Common myeloid progenitor, CD34-positive (primary cell): ENCODE results near the gene SEC61A2.

Experiments used
- CTCF ChIA-PET: fragments of 350-600 bp; sonication (Branson Sonifier 250); formaldehyde crosslinking; loops from one replicate; lab custom pipeline; 2021; ENCODE audit warnings: antibody characterized with exemption; lab: Charles Lee
- POLR2A ChIA-PET: fragments of 350-600 bp; sonication (Branson Sonifier 250); formaldehyde crosslinking; loops from one replicate; lab custom pipeline; 2021; ENCODE audit warnings: antibody characterized with exemption; lab: Charles Lee
- DNase-seq, 3 donors: peaks; one replicate each; pipeline versions ENCODE4 v3.0.0 to v3.0.0-alpha.2; 2013
- H3K27ac ChIP-seq, 2 experiments: 1 replicate in 1 of 2; 2 replicates in 1 of 2; pipeline ENCODE4 v1.7.0; 2013; ENCODE audit warnings: inconsistent platforms in 2 of 2, low read length in 2 of 2, mild to moderate bottlenecking in 2 of 2, low read depth in 1 of 2, moderate library complexity in 1 of 2; ENCODE audit not compliant: severe bottlenecking in 2 of 2, insufficient read depth in 1 of 2, poor library complexity in 1 of 2
- H3K27me3 ChIP-seq, 5 experiments: replicated peaks in 2 of 5; 1 replicate in 3 of 5; 2 replicates in 2 of 5; pipeline versions ENCODE4 v1.6.1 to v1.7.0; 2013; ENCODE audit warnings: low read length in 4 of 5, mild to moderate bottlenecking in 2 of 5, moderate library complexity in 2 of 5, inconsistent platforms in 1 of 5; ENCODE audit not compliant: insufficient read depth in 5 of 5, control insufficient read depth in 4 of 5
- H3K36me3 ChIP-seq, 4 experiments: 1 replicate in 2 of 4; 2 replicates in 2 of 4; pipeline versions ENCODE4 v1.6.1 to v1.7.0; 2013; ENCODE audit warnings: low read length in 3 of 4, control low read depth in 1 of 4, mild to moderate bottlenecking in 1 of 4; ENCODE audit not compliant: control insufficient read depth in 4 of 4, insufficient read depth in 4 of 4
- H3K4me1 ChIP-seq, 4 experiments: 1 replicate in 3 of 4; 2 replicates in 1 of 4; pipeline versions ENCODE4 v1.6.1 to v1.7.1; 2013; ENCODE audit warnings: low read length in 3 of 4, mild to moderate bottlenecking in 3 of 4, control low read depth in 1 of 4, inconsistent platforms in 1 of 4, moderate library complexity in 1 of 4; ENCODE audit not compliant: control insufficient read depth in 4 of 4, insufficient read depth in 4 of 4; ENCODE audit errors: control extremely low read depth in 1 of 4
- H3K4me3 ChIP-seq, 7 experiments: 1 replicate in 4 of 7; 2 replicates in 3 of 7; pipeline versions ENCODE4 v1.5.1 to v1.7.0; 2013; ENCODE audit warnings: mild to moderate bottlenecking in 7 of 7, low read length in 6 of 7, moderate library complexity in 6 of 7, inconsistent platforms in 2 of 7, low read depth in 2 of 7, control low read depth in 1 of 7; ENCODE audit not compliant: insufficient read depth in 4 of 7, control insufficient read depth in 1 of 7; ENCODE audit errors: extremely low read depth in 1 of 7
- H3K9me3 ChIP-seq, 5 experiments: 1 replicate in 4 of 5; 2 replicates in 1 of 5; pipeline versions ENCODE4 v1.6.1 to v1.7.1; 2013; ENCODE audit warnings: low read length in 4 of 5, mild to moderate bottlenecking in 2 of 5, inconsistent platforms in 1 of 5, low read depth in 1 of 5, moderate library complexity in 1 of 5; ENCODE audit not compliant: control insufficient read depth in 4 of 5, insufficient read depth in 2 of 5; ENCODE audit errors: control extremely low read depth in 1 of 5
- WGBS: methylation state at CpG from one replicate; pipeline ENCODE4 v1.1.5; 2013; ENCODE audit not compliant: insufficient coverage; 5-methylcytosine and 5-hydroxymethylcytosine counted together

Gene SEC61A2

DNA sequence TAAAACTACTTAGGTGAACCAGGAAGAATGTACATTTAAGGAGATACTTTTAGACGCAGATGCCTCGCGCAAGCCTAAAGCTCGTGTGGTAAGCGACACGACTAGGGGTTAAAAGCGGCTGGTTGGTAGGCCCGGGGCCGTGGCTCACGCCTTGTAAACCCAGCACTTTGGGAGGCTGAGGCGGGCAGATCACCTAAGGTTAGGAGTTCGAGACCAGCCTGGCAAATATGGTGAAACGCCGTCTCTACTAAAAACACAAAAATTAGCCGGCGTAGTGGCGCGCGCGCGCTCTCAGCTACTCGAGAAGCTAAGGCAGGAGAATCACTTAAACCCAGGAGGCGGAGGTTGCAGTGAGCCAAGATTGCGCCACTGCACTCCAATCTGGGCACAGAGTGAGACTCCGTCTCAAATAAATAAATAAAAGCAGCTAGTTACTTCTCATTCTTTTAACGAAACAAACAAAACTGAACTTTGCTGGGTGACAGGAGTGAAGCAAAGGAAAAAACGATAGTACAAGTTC is 65.3 kb downstream of the SEC61A2 start:
- DNase-seq: peak in 2 of 3 donors; percentile 39 to 55
- H3K36me3 ChIP-seq: peaks cover 3 to 20% (median 8%) of the 10 kb centered on the region in 4 experiments
- peak overlapping the region; percentile 94 to 96 for H3K27ac ChIP-seq
- POLR2A ChIA-PET: interaction anchor here (2.1 kb wide), 1 partner anchor 11 kb away, joined by 7 read pairs; no protein-coding TSS in a partner anchor
- peaks cover 14 to 46% (median 29%) of the 10 kb centered on the region in 4 experiments for H3K4me1 ChIP-seq
- WGBS: 18% methylated on average over 27 of the region's 27 CpGs
- no peaks in the 10 kb centered on the region for H3K9me3 ChIP-seq
- CTCF ChIA-PET: interaction anchor here (0.9 to 4.4 kb wide), 3 partner anchors 15 to 63 kb away, joined by 4 to 27 read pairs (median 11); no protein-coding TSS in a partner anchor
- H3K27me3 ChIP-seq: no peaks in the 10 kb centered on the region
- H3K4me3 ChIP-seq: peak overlapping the region in 6 of 7 experiments; percentile 87 to 100 (median 97)

DNA sequence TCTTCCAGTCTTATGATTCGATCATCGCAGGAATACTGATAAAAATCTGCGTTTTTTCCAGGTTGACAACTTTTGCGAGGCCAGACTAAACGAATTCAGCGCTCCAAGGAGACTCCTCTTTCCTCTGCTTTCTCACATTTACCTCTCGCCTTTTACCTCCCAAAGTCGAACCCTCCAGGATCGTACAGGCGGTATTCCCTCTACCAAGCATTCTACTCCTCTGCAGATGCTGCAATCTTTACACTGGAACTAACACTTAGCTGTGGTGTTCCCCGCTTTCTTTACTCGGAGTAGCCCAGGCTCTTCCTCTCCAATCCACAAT is 65.8 kb downstream of the SEC61A2 start:
- no peak for DNase-seq
- H3K4me1 ChIP-seq: peaks cover 14 to 46% (median 29%) of the 10 kb centered on the region in 4 experiments
- POLR2A ChIA-PET: interaction anchor here (0.6 to 2.1 kb wide), 4 partner anchors 12 to 153 kb away, joined by 3 to 7 read pairs (median 4); partner anchors contain the start of gene UPF2
- no peaks in the 10 kb centered on the region for H3K27me3 ChIP-seq
- H3K4me3 ChIP-seq: peak overlapping the region; percentile 66 to 100 (median 96)
- H3K36me3 ChIP-seq: peaks cover 4 to 21% (median 9%) of the 10 kb centered on the region in 4 experiments
- H3K9me3 ChIP-seq: no peaks in the 10 kb centered on the region
- 0% methylated on average over 12 of the region's 12 CpGs for WGBS
- peak overlapping the region; percentile 94 to 96 for H3K27ac ChIP-seq
- CTCF ChIA-PET: interaction anchor here (0.8 to 4.4 kb wide), 6 partner anchors 15 to 461 kb away, joined by 3 to 27 read pairs (median 4); no protein-coding TSS in a partner anchor

DNA sequence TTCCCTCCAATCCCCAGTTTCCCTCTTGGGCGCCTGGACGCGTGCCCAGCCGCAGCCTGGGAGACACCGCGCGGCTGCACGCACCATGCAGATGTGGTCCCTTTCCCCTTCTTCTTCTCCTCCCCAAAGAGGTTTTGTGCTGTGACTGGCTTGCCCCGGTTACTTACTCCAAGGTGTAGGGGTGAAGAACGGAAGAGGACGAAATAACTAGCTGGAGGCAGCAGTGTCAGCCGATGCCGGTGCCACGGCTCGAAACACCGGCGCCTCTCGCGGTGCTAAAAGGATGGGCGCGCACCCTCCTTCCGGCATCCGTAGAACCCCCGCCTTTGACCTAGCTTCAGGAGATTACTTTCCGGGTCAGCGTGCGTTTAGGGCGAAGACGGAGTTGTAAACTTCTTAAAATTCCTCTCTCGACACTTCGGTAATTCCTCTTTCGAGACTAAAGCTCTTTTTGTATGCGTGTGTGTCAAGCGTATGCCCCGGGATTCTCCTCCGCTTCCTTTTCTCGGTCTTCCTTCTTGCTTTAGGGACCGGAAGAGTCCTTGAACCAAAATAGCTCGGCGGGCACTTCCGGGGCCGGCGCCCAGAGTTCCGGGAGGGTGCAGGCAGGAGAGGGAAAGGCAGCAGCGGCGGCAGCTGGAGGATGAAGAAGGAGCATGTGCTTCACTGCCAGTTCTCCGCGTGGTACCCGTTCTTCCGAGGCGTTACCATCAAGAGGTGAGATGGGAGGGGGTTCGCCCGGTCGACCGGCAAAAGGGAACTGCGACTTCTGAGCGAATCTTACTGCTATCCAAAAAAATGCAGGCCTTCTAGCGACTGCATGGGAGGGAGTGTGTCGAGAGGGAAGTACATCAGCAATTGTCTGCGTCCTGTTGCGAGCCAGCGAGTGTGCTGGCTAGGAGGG is 66.4 kb downstream of the SEC61A2 start, which contains the start of the genes CDC123 and NUDT5:
CDC123 (plus strand) TSS at position 586 of the 904 bp plus-strand sequence; CDS start at position 644, 58 bp downstream.
NUDT5 (minus strand) TSS at position 289 of the 904 bp plus-strand sequence. CDS start 9,600 bp downstream, outside the sequence.
- Histone ChIP-seq H3K36me3 (peaks cover 4 to 25% (median 14%) of the 10 kb centered on the region in 4 experiments), H3K27me3 (no peaks in the 10 kb centered on the region), H3K4me1 (peaks cover 14 to 46% (median 29%) of the 10 kb centered on the region in 4 experiments), H3K9me3 (no peaks in the 10 kb centered on the region), H3K4me3 (peak within 1 kb of the TSS; percentile 66 to 100 (median 96)), H3K27ac (peak within 1 kb of the TSS; percentile 94 to 96)
- CTCF ChIA-PET: interaction anchor here (0.7 to 4.4 kb wide), 8 partner anchors 13 to 512 kb away, joined by 3 to 27 read pairs (median 4); no protein-coding TSS in a partner anchor
- WGBS: under 1% methylated on average over 50 of the region's 62 CpGs
- peak; percentile 88 to 95 (median 93) for DNase-seq
- POLR2A ChIA-PET: interaction anchor here (0.6 to 2.1 kb wide), 4 partner anchors 12 to 153 kb away, joined by 3 to 7 read pairs (median 4); partner anchors contain the start of gene UPF2

DNA sequence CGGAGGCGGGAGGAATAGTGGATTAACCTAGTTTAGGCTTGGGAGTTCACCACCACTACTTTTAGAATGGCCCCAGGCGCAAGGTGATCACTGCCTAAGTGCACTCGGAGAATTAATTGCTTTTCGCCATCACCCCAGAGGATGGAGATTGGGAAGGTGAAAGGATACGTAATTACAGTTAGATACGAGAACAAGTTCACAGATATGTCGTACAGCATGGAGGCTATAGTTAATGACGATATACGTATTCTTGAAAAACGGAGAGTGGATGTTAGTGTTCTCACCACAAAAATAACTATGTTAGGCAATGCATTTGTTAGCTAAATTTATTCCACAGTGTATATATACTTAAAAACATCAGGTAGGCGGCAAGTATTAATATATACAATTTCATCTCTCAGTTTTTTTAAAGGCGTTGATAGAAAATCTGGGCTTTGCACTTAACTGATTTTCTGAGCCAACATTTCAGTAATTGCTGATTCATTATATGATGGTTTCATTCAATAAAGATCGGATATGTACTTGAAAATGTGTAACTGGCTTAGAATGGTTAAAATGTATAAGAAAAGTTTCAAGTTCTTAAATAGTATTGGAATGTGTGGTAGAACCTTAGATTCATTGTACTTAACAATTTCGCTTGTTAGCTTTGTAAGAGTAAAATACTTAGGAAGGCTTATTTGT is 67.2 kb downstream of the SEC61A2 start:
- Histone ChIP-seq H3K27me3 (no peaks in the 10 kb centered on the region), H3K9me3 (no peaks in the 10 kb centered on the region), H3K4me1 (peaks cover 14 to 42% (median 29%) of the 10 kb centered on the region in 4 experiments), H3K4me3 (peak overlapping the region; percentile 66 to 100 (median 96)), H3K27ac (peak overlapping the region; percentile 94 to 96), H3K36me3 (peaks cover 4 to 33% (median 19%) of the 10 kb centered on the region in 4 experiments)
- no peak for DNase-seq
- ChIA-PET POLR2A (interaction anchor here (2.1 kb wide), 1 partner anchor 13 kb away, joined by 7 read pairs; no protein-coding TSS in a partner anchor), CTCF (interaction anchor here (0.7 to 4.4 kb wide), 6 partner anchors 14 to 878 kb away, joined by 3 to 27 read pairs (median 4); no protein-coding TSS in a partner anchor)
- WGBS: 9% methylated on average over 8 of the region's 15 CpGs

DNA sequence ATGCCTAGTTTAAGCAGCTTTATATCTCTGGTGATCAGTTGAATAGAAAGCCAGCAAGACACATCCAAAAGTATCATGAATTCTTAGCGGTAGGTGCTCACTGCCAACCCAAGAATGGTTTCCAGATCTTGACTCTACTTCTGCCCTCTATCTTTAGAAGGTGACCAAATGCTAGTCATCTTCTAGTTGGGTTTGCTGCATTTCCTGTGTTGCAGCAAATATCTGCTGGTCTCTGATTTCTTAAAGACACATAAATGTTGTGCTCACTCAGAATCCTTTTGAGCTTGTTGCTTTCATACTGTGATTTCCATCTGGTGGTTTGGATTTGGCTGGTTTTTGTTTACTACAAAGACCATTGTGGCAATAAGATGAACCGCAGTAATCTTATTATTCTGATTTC is 68.7 kb downstream of the SEC61A2 start:
- 100% methylated on average over 1 of the region's 2 CpGs for WGBS

DNA sequence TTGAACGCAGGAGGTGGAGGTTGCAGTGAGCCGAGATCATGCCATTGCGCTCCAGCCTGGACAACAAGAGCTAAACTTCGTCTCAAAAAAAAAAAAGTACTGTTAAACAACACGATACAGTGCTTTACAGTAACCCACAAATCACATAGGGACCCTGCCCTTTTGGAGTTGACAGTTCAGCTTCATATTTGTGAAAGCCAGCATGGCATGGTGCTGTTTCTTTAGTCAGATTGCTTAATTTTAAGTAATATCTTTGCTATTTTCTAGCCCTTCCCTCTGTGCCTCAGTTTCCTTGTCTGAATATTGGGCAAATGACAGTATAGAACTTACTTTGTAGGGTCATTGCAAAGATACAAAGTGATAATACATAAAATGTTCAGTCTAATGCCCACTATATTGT is 71.4 kb downstream of the SEC61A2 start:
- H3K4me1 ChIP-seq: peaks cover 7 to 19% (median 14%) of the 10 kb centered on the region in 4 experiments
- H3K4me3 ChIP-seq: no peak overlapping the region
- no peak for DNase-seq
- no peak overlapping the region for H3K27ac ChIP-seq
- CTCF ChIA-PET: interaction anchor here (0.8 to 1.6 kb wide), 5 partner anchors 11 to 34 kb away, joined by 3 to 6 read pairs (median 4); no protein-coding TSS in a partner anchor
- POLR2A ChIA-PET: no interaction called here
- WGBS: 100% methylated on average over 4 of the region's 5 CpGs
- H3K9me3 ChIP-seq: no peaks in the 10 kb centered on the region
- no peaks in the 10 kb centered on the region for H3K27me3 ChIP-seq
- peaks cover 16 to 58% (median 36%) of the 10 kb centered on the region in 4 experiments for H3K36me3 ChIP-seq

More for the DNA sequence above, 68.7 kb downstream of the SEC61A2 start:
- ChIA-PET CTCF (interaction anchor here (1.0 to 4.4 kb wide), 2 partner anchors 15 to 28 kb away, joined by 4 to 27 read pairs; no protein-coding TSS in a partner anchor), POLR2A (no interaction called here)
- no peaks in the 10 kb centered on the region for H3K9me3 ChIP-seq
- peak overlapping the region in 1 of 7 experiments; percentile 1 for H3K4me3 ChIP-seq
- DNase-seq: no peak
- no peaks in the 10 kb centered on the region for H3K27me3 ChIP-seq
- H3K36me3 ChIP-seq: peaks cover 8 to 40% (median 27%) of the 10 kb centered on the region in 4 experiments
- peaks cover 14 to 34% (median 29%) of the 10 kb centered on the region in 4 experiments for H3K4me1 ChIP-seq
- no peak overlapping the region for H3K27ac ChIP-seq
